Activated T-helper 1 cell treated with anti-CD3 and anti-CD28 coated beads, Interleukin-12 subunit alpha, Interleukin-12 subunit beta, Interleukin-2, Interleukin-4 antibody, amounts not matched to agents 30 ng/mL and 10 ng/mL and 1 ng/mL, durations not matched to agents 14 hours and 24 hours and 36 hours (primary cell): ENCODE results near the gene DUSP18. TPM values are rescaled to one million over a fixed set of nuclear protein-coding genes. Genes with fewer than 3 reads are reported as not detected.
"Not testable (repeated sequence)": the region's sequence is repeated elsewhere in the genome, so short reads cannot be mapped to it uniquely, and the experiment has no call there.

Source experiments
- DNase-seq: peaks from one replicate; pipeline ENCODE4 v3.0.0; 2021; ENCODE audit warnings: low spot score
- H3K27ac Mint-ChIP-seq: one replicate; pipeline ENCODE4 v1.8.0; 2021; ENCODE audit warnings: mild to moderate bottlenecking, mixed read lengths
- H3K27me3 Mint-ChIP-seq: one replicate; pipeline ENCODE4 v1.8.0; 2022; ENCODE audit warnings: mild to moderate bottlenecking, moderate library complexity, mixed read lengths; ENCODE audit not compliant: insufficient read depth
- H3K36me3 Mint-ChIP-seq: one replicate; pipeline ENCODE4 v1.8.0; 2021; ENCODE audit warnings: low read depth, mixed read lengths
- H3K4me1 Mint-ChIP-seq: one replicate; pipeline ENCODE4 v1.8.0; 2021; ENCODE audit warnings: low read depth, mixed read lengths
- H3K4me3 Mint-ChIP-seq: one replicate; pipeline ENCODE4 v1.8.0; 2021; ENCODE audit warnings: mild to moderate bottlenecking, moderate library complexity, mixed read lengths
- H3K9me3 Mint-ChIP-seq: one replicate; pipeline ENCODE4 v1.8.0; 2021; ENCODE audit warnings: mixed read lengths
- intact Hi-C: fragments of 100-400 bp; cut with micrococcal nuclease; formaldehyde crosslinking; loops from one replicate; pipeline ENCODE4 v1.15.1; 2024
- total RNA-seq: library from RNA; stranded (reverse); gene quantifications from 2 replicates; pipeline ENCODE4 v1.2.3, GENCODE V29; 2022

Gene DUSP18
- total RNA-seq, 1 donor from 2014 or later: 9.8 TPM

GRCh38 chr22:30628491-30628890 is 39.2 kb downstream of the DUSP18 start:
- DNase-seq: no peak
- Mint-ChIP-seq H3K4me1 (no peaks in the 10 kb centered on the region), H3K4me3 (no peak overlapping the region), H3K9me3 (no peaks in the 10 kb centered on the region), H3K27me3 (no peaks in the 10 kb centered on the region), H3K36me3 (no peaks in the 10 kb centered on the region), H3K27ac (no peak overlapping the region)
- intact Hi-C loops: no loop called here

GRCh38 chr22:30627471-30627870 is 40.2 kb downstream of the DUSP18 start:
- intact Hi-C loops: no loop called here
- H3K4me3 Mint-ChIP-seq: no peak overlapping the region
- no peak overlapping the region for H3K27ac Mint-ChIP-seq
- H3K36me3 Mint-ChIP-seq: no peaks in the 10 kb centered on the region
- no peaks in the 10 kb centered on the region for H3K27me3 Mint-ChIP-seq
- no peaks in the 10 kb centered on the region for H3K9me3 Mint-ChIP-seq
- no peak for DNase-seq
- no peaks in the 10 kb centered on the region for H3K4me1 Mint-ChIP-seq

GRCh38 chr22:30626413-30626812 is 41.3 kb downstream of the DUSP18 start:
- H3K4me1 Mint-ChIP-seq: no peaks in the 10 kb centered on the region
- H3K9me3 Mint-ChIP-seq: no peaks in the 10 kb centered on the region
- no peaks in the 10 kb centered on the region for H3K27me3 Mint-ChIP-seq
- intact Hi-C loops: no loop called here
- no peak for DNase-seq
- H3K4me3 Mint-ChIP-seq: no peak overlapping the region
- H3K27ac Mint-ChIP-seq: no peak overlapping the region
- H3K36me3 Mint-ChIP-seq: no peaks in the 10 kb centered on the region

GRCh38 chr22:30619909-30620308 is 47.8 kb downstream of the DUSP18 start:
- H3K9me3 Mint-ChIP-seq, H3K4me1 Mint-ChIP-seq, DNase-seq, H3K36me3 Mint-ChIP-seq, H3K4me3 Mint-ChIP-seq, H3K27me3 Mint-ChIP-seq, H3K27ac Mint-ChIP-seq, intact Hi-C loops: not testable (repeated sequence)

- H3K27me3 Mint-ChIP-seq: no peaks in the 10 kb centered on the region
- H3K36me3 Mint-ChIP-seq: no peaks in the 10 kb centered on the region
- no peaks in the 10 kb centered on the region for H3K9me3 Mint-ChIP-seq
- no peaks in the 10 kb centered on the region for H3K4me1 Mint-ChIP-seq
- H3K27ac Mint-ChIP-seq: no peak overlapping the region
- DNase-seq: no peak
- H3K4me3 Mint-ChIP-seq: no peak overlapping the region
- intact Hi-C loops: no loop called here
Measured at GRCh38 chr22:30617819-30618218, 49.9 kb downstream of the DUSP18 start.

GRCh38 chr22:30615543-30615954 is 52.1 kb downstream of the DUSP18 start:
- DNase-seq: no peak
- Mint-ChIP-seq H3K4me1 (peaks cover 10% of the 10 kb centered on the region), H3K27ac (no peak overlapping the region), H3K27me3 (no peaks in the 10 kb centered on the region), H3K36me3 (no peaks in the 10 kb centered on the region), H3K9me3 (no peaks in the 10 kb centered on the region), H3K4me3 (no peak overlapping the region)
- intact Hi-C loops: no loop called here

- H3K36me3 Mint-ChIP-seq: no peaks in the 10 kb centered on the region
- peaks cover 16% of the 10 kb centered on the region for H3K4me1 Mint-ChIP-seq
- DNase-seq: no peak
- H3K4me3 Mint-ChIP-seq: no peak overlapping the region
- H3K27ac Mint-ChIP-seq: no peak overlapping the region
- no peaks in the 10 kb centered on the region for H3K27me3 Mint-ChIP-seq
- no peaks in the 10 kb centered on the region for H3K9me3 Mint-ChIP-seq
- intact Hi-C loops: no loop called here
Measured at GRCh38 chr22:30614879-30615278, 52.8 kb downstream of the DUSP18 start.

GRCh38 chr22:30614268-30614667 is 53.4 kb downstream of the DUSP18 start:
- Mint-ChIP-seq H3K4me1 (peaks cover 23% of the 10 kb centered on the region), H3K9me3 (no peaks in the 10 kb centered on the region), H3K27ac (no peak overlapping the region), H3K27me3 (no peaks in the 10 kb centered on the region), H3K36me3 (peaks cover 1% of the 10 kb centered on the region), H3K4me3 (no peak overlapping the region)
- intact Hi-C loops: no loop called here
- no peak for DNase-seq

GRCh38 chr22:30612789-30613188 is 54.9 kb downstream of the DUSP18 start:
- Mint-ChIP-seq H3K27ac (no peak overlapping the region), H3K9me3 (no peaks in the 10 kb centered on the region), H3K4me1 (peaks cover 37% of the 10 kb centered on the region), H3K4me3 (no peak overlapping the region), H3K36me3 (peaks cover 1% of the 10 kb centered on the region), H3K27me3 (no peaks in the 10 kb centered on the region)
- DNase-seq: no peak
- intact Hi-C loops: no loop called here

Other genes with a start within 250 kb of the DUSP18 start
- 72.0 and 72.9 TPM in 2 replicates for gene MTFP1, start 242.1 kb downstream of the DUSP18 start, total RNA-seq
- not detected in 2 replicates for gene SEC14L3, start 195.9 kb downstream of the DUSP18 start, total RNA-seq
- gene SEC14L4, start 162.2 kb downstream of the DUSP18 start, total RNA-seq: not detected in 2 replicates
- not detected in 2 replicates for gene SEC14L6, start 121.1 kb downstream of the DUSP18 start, total RNA-seq
- not detected in 2 replicates for gene GAL3ST1, start 93.2 kb downstream of the DUSP18 start, total RNA-seq
- gene PES1, start 76.0 kb downstream of the DUSP18 start, total RNA-seq: 168 and 169 TPM in 2 replicates
- 0.23 and 0.34 TPM in 2 replicates for gene TCN2, start 60.7 kb downstream of the DUSP18 start, total RNA-seq
- 8.2 and 8.3 TPM in 2 replicates for gene SLC35E4, start 32.1 kb downstream of the DUSP18 start, total RNA-seq
- 1.6 and 1.9 TPM in 2 replicates for gene OSBP2, start 27.0 kb upstream of the DUSP18 start, total RNA-seq